Adrenal gland (tissue), 12 donors: Measurements from ENCODE around the gene MAGEF1. TPM values are rescaled to one million over a fixed set of nuclear protein-coding genes. Genes with fewer than 3 reads are reported as not detected.

Experiments
- DNase-seq, 7 donors: peaks; one replicate each; pipeline ENCODE4 v3.0.0-alpha.2; 2019 to 2020
- H3K27ac ChIP-seq, 5 donors: fragments of 200-600 bp; sonication (generic) in 4 of 5; 1 replicate in 3 of 5; 2 replicates in 2 of 5; pipeline versions ENCODE4 v1.5.1 to v1.8.0; 2016 to 2020; ENCODE audit warnings: mild to moderate bottlenecking in 1 of 5
- H3K27me3 ChIP-seq: fragments of 200-600 bp; 2 replicates; pipeline ENCODE4 v1.8.0; 2021
- H3K36me3 ChIP-seq, 2 donors: fragments of 200-600 bp; replicated peaks in 1 of 2; 1 replicate in 1 of 2; 2 replicates in 1 of 2; pipeline versions ENCODE4 v1.5.1 to v1.8.0; 2018 to 2022
- H3K4me1 ChIP-seq, 2 donors: fragments of 200-600 bp; replicated peaks in 1 of 2; 1 replicate in 1 of 2; 2 replicates in 1 of 2; pipeline versions ENCODE4 v1.5.1 to v1.8.0; 2018 to 2021
- H3K4me3 ChIP-seq, 4 donors: fragments of 200-600 bp; sonication (generic) in 3 of 4; one replicate each; pipeline ENCODE4 v1.5.1; 2016 to 2018
- H3K9me3 ChIP-seq, 3 donors: fragments of 200-600 bp; sonication (generic) in 1 of 3; replicated peaks in 1 of 3; 1 replicate in 2 of 3; 2 replicates in 1 of 3; pipeline versions ENCODE4 v1.5.1 to v1.8.0; 2016 to 2021
- POLR2A ChIP-seq, 2 donors: fragments of 450-650 bp; IDR thresholded peaks; one replicate each; pipeline ENCODE4 v1.6.1; 2017; ENCODE audit warnings: antibody characterized with exemption in 2 of 2, mild to moderate bottlenecking in 2 of 2, moderate library complexity in 1 of 2
- WGBS, 4 donors: extraction: QIAGEN DNeasy Blood & Tissue Kit in 2 of 4; methylation state at CpG; one replicate each; pipeline versions ENCODE4 v1.1.5 to v1.1.7; 2013 to 2017; 5-methylcytosine and 5-hydroxymethylcytosine counted together
- intact Hi-C, 2 donors: fragments of 100-400 bp; cut with DNase I; formaldehyde crosslinking; loops; one replicate each; pipeline versions ENCODE4 v1.14.1 to v1.15.0; 2022 to 2023
- polyA plus RNA-seq, 3 donors: library from polyadenylated mRNA; stranded (reverse); fragments of 200-250 nt in 2 of 3; fragments of 350-450 nt in 1 of 3; fragmentation: Illumina TruSeq in 1 of 3; extraction: RNeasy Lipid Tissue Mini Kit (QIAGEN cat#74804) in 1 of 3; gene quantifications; one replicate each; pipeline ENCODE4 v1.2.3, GENCODE V29; 2013 to 2014
- total RNA-seq, 9 donors: library from RNA; depleted of rRNA in 4 of 9; stranded (reverse); fragments of >200 nt in 4 of 9; fragments of 120-200 nt in 1 of 9; fragmentation: NEBNext Ultra II Directional in 1 of 9; extraction: Animal tissue kit (Norgen Biotek cat#: 25700) in 1 of 9; gene quantifications; one replicate each; pipeline versions ENCODE4 v1.1.0 to v1.2.4, GENCODE V29; 2013 to 2023
- TF ChIP-seq, protein P1 (sequence below), 6 experiments: fragments of 450-650 bp in 4 of 6; fragments of 200-600 bp in 2 of 6; sonication (generic) in 1 of 6; IDR thresholded peaks; 1 replicate in 5 of 6; 2 replicates in 1 of 6; pipeline versions ENCODE4 v1.5.1 to v1.8.0; 2016 to 2021; ENCODE audit warnings: antibody characterized with exemption in 6 of 6, mild to moderate bottlenecking in 2 of 6, moderate library complexity in 1 of 6
- donor health status: healthy with polysubstance abuse.
- donor health status: Bipolar disorder and iron deficiency.
- donor health status: DM: yes; HTN: yes; CAD: no.
- donor health status: DM: no; HTN: no; CAD: no.
- donor health status: DM: no; HTN: no; CAD: no.
- donor health status: DM: yes; HTN: yes; CAD: no.

The MAGEF1 gene
- total and polyA plus RNA-seq, 12 donors = 22.1 to 69.1 (median 36.3) TPM

- TF ChIP-seq POLR2A (IDR thresholded peaks at IDR 0.05) = no peak
- TF ChIP-seq, protein P1, sequence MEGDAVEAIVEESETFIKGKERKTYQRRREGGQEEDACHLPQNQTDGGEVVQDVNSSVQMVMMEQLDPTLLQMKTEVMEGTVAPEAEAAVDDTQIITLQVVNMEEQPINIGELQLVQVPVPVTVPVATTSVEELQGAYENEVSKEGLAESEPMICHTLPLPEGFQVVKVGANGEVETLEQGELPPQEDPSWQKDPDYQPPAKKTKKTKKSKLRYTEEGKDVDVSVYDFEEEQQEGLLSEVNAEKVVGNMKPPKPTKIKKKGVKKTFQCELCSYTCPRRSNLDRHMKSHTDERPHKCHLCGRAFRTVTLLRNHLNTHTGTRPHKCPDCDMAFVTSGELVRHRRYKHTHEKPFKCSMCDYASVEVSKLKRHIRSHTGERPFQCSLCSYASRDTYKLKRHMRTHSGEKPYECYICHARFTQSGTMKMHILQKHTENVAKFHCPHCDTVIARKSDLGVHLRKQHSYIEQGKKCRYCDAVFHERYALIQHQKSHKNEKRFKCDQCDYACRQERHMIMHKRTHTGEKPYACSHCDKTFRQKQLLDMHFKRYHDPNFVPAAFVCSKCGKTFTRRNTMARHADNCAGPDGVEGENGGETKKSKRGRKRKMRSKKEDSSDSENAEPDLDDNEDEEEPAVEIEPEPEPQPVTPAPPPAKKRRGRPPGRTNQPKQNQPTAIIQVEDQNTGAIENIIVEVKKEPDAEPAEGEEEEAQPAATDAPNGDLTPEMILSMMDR (IDR thresholded peaks at IDR 0.05) = no peak
- Histone ChIP-seq H3K4me1 (peaks cover 0 to 10% of the 10 kb centered on the region in 2 donors), H3K27ac (peak overlapping the region in 2 of 5 donors; percentile 12 to 17), H3K9me3 (no peaks in the 10 kb centered on the region), H3K27me3 (no peaks in the 10 kb centered on the region), H3K4me3 (no peak overlapping the region), H3K36me3 (no peaks in the 10 kb centered on the region)
- DNase-seq = no peak
- intact Hi-C loops = no loop called here
- 61 to 64% (median 63%) methylated on average over 11 to 13 of the region's 13 CpGs for WGBS, 4 donors
Measured at GRCh38 chr3:184756151-184757021, 44.5 kb upstream of the MAGEF1 start.

DNA sequence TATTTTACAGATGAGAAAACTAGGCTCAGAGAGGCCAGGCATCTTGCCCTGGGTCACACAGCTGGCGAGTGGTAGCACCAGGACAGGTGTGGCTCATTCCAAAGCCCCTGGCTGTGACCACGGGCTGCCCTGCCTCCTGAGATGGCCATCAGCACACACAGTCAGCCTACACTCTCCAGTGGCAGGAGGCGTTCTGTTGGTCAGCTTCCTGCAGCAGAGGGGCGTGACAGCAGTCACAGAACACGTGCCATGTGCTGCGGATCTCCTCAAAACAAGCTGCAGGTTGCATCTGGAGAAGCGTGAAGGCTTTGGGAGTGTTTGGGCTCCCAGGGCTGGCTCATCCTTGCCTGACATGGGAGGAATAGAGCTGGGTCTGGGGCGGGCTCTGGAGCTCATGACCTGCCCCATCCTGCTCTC, 43.5 kb upstream of the MAGEF1 start:
- TF ChIP-seq, protein P1 (IDR thresholded peaks at IDR 0.05) = no peak
- TF ChIP-seq POLR2A (IDR thresholded peaks at IDR 0.05) = no peak
- Histone ChIP-seq H3K4me3 (no peak overlapping the region), H3K27me3 (no peaks in the 10 kb centered on the region), H3K4me1 (no peaks in the 10 kb centered on the region), H3K36me3 (no peaks in the 10 kb centered on the region), H3K27ac (no peak overlapping the region), H3K9me3 (no peaks in the 10 kb centered on the region)
- 79 to 100% (median 89%) methylated on average over 1 to 8 of the region's 8 CpGs for WGBS, 4 donors
- no peak for DNase-seq
- intact Hi-C loops = no loop called here

DNA sequence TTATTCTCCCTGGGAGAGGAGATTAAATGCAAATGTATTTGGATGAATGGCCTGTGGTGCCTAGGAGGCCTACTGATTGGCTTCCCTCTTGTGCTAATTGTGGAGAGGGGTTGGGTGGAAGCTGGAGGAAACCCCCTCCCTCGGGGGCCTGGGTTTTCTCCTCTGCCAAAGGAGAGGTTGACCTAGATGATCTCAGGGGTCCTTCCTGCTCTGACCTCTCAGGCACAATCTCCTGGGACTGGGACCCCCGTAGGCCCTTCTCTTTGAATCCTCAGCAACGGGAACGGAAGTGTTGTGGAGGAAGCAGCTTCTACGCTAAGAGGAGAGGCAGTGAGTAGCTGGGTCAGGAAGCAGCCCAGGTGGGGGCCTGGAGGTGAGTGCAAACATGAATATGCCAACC, 40.5 kb upstream of the MAGEF1 start:
- no peak overlapping the region for H3K4me3 ChIP-seq
- H3K36me3 ChIP-seq = no peaks in the 10 kb centered on the region
- TF ChIP-seq POLR2A (IDR thresholded peaks at IDR 0.05) = no peak
- TF ChIP-seq, protein P1 (IDR thresholded peaks at IDR 0.05) = no peak
- no peak for DNase-seq
- H3K27ac ChIP-seq = no peak overlapping the region
- H3K9me3 ChIP-seq = no peaks in the 10 kb centered on the region
- intact Hi-C loops = no loop called here
- no peaks in the 10 kb centered on the region for H3K4me1 ChIP-seq
- WGBS, 4 donors = 67 to 80% (median 75%) methylated on average over 5 of the region's 5 CpGs
- H3K27me3 ChIP-seq = no peaks in the 10 kb centered on the region

GRCh38 chr3:184751204-184752040, 39.6 kb upstream of the MAGEF1 start:
- Histone ChIP-seq H3K4me3 (no peak overlapping the region), H3K36me3 (no peaks in the 10 kb centered on the region), H3K4me1 (no peaks in the 10 kb centered on the region), H3K9me3 (no peaks in the 10 kb centered on the region), H3K27ac (no peak overlapping the region), H3K27me3 (no peaks in the 10 kb centered on the region)
- WGBS, 4 donors = 78 to 95% (median 89%) methylated on average over 10 of the region's 10 CpGs
- DNase-seq = no peak
- TF ChIP-seq, protein P1 (IDR thresholded peaks at IDR 0.05) = no peak
- no peak for TF ChIP-seq POLR2A (IDR thresholded peaks at IDR 0.05)
- intact Hi-C loops = no loop called here
